ENCODE measurements around the gene MAFG. TPM values are rescaled to one million over a fixed set of nuclear protein-coding genes. Genes with fewer than 3 reads are reported as not detected.
A peak's percentile ranks its signal among the peaks of the same experiment; 100 is the strongest.

Gene MAFG
- total RNA-seq, 4 donors from 2014 or later = 17.1 to 21.1 (median 19.0) TPM

GRCh38 chr17:81924557-81925532 is 2.7 kb downstream of the MAFG start:
- Histone ChIP-seq H3K4me1 (peaks cover 74% of the 10 kb centered on the region), H3K27me3 (no peaks in the 10 kb centered on the region), H3K27ac (no peak overlapping the region), H3K4me3 (no peak overlapping the region), H3K36me3 (peaks cover 23% of the 10 kb centered on the region), H3K9me3 (no peaks in the 10 kb centered on the region)
- TF ChIP-seq POLR2AphosphoS5 (IDR thresholded peaks at IDR 0.05) (no peak), POLR2A (IDR thresholded peaks at IDR 0.05) (no peak), EP300 (IDR thresholded peaks at IDR 0.05) (no peak)
- TF ChIP-seq, protein P1, sequence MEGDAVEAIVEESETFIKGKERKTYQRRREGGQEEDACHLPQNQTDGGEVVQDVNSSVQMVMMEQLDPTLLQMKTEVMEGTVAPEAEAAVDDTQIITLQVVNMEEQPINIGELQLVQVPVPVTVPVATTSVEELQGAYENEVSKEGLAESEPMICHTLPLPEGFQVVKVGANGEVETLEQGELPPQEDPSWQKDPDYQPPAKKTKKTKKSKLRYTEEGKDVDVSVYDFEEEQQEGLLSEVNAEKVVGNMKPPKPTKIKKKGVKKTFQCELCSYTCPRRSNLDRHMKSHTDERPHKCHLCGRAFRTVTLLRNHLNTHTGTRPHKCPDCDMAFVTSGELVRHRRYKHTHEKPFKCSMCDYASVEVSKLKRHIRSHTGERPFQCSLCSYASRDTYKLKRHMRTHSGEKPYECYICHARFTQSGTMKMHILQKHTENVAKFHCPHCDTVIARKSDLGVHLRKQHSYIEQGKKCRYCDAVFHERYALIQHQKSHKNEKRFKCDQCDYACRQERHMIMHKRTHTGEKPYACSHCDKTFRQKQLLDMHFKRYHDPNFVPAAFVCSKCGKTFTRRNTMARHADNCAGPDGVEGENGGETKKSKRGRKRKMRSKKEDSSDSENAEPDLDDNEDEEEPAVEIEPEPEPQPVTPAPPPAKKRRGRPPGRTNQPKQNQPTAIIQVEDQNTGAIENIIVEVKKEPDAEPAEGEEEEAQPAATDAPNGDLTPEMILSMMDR (IDR thresholded peaks at IDR 0.05) = no peak
- 74% methylated on average over 12 of the region's 21 CpGs for WGBS
- DNase-seq (ENCODE audit: low spot score in 2 of 2) = no peak

GRCh38 chr17:81923302-81924260 is 4.0 kb downstream of the MAFG start:
- peak overlapping the region; percentile 33 for H3K4me3 ChIP-seq
- no peaks in the 10 kb centered on the region for H3K9me3 ChIP-seq
- no peaks in the 10 kb centered on the region for H3K27me3 ChIP-seq
- H3K27ac ChIP-seq = peak overlapping the region; percentile 27
- DNase-seq (ENCODE audit: low spot score in 2 of 2) = no peak
- H3K36me3 ChIP-seq = peaks cover 29% of the 10 kb centered on the region
- TF ChIP-seq, protein P1 (IDR thresholded peaks at IDR 0.05) = no peak
- no peak for TF ChIP-seq POLR2AphosphoS5 (IDR thresholded peaks at IDR 0.05)
- no peak for TF ChIP-seq EP300 (IDR thresholded peaks at IDR 0.05)
- no peak for TF ChIP-seq POLR2A (IDR thresholded peaks at IDR 0.05)
- peaks cover 77% of the 10 kb centered on the region for H3K4me1 ChIP-seq
- 26% methylated on average over 15 of the region's 32 CpGs for WGBS

DNA sequence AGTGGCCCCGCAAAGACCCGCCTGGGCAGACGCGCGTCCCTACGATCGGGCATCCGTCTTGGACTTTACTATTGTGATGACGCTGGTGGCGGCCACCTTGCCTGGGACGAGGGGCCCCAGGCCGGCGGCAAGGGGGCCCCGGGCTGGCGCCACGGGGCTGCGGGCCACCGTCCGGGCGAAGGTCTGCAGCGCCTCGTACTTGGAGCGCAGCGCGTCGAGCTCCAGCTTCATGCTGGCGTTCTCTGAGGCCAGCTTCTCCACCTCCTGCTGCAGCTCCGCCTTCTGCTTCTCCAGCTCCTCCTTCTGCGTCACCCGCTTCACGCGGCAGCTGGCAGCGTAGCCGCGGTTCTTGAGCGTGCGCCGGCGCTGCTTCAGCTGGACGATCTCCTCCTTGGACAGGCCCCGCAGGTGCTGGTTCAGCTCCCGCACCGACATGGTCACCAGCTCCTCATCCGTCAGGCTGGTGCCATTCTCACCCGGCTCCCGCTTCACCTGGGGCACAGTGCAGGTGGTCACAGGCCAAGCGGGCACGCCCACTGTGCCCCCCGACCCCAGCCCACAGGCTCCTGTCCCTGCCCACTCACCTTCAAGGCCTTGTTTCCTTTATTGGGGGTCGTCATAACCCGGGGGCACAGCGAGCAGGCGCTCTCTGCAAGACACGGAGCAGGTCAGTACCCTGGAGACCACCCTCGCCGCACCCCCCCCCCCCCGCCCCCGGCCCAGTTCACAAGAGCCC is 4.8 kb downstream of the MAFG start:
- peak overlapping the region; percentile 33 for H3K4me3 ChIP-seq

GRCh38 chr17:81921996-81922565 is 5.5 kb downstream of the MAFG start:
- peaks cover 79% of the 10 kb centered on the region for H3K4me1 ChIP-seq
- DNase-seq (ENCODE audit: low spot score in 2 of 2) = no peak
- no peak overlapping the region for H3K4me3 ChIP-seq
- no peaks in the 10 kb centered on the region for H3K27me3 ChIP-seq
- no peaks in the 10 kb centered on the region for H3K9me3 ChIP-seq
- H3K36me3 ChIP-seq = peaks cover 29% of the 10 kb centered on the region
- TF ChIP-seq POLR2A (IDR thresholded peaks at IDR 0.05) = no peak
- H3K27ac ChIP-seq = no peak overlapping the region
- 89% methylated on average over 23 of the region's 23 CpGs for WGBS

More for the DNA sequence above, 4.8 kb downstream of the MAFG start:
- TF ChIP-seq EP300 (IDR thresholded peaks at IDR 0.05) = no peak
- TF ChIP-seq, protein P1 (IDR thresholded peaks at IDR 0.05) = no peak
- DNase-seq (ENCODE audit: low spot score in 2 of 2) = no peak
- Histone ChIP-seq H3K4me1 (peaks cover 74% of the 10 kb centered on the region), H3K27me3 (no peaks in the 10 kb centered on the region), H3K27ac (no peak overlapping the region), H3K36me3 (peaks cover 29% of the 10 kb centered on the region), H3K9me3 (no peaks in the 10 kb centered on the region)
- WGBS = 94% methylated on average over 47 of the region's 58 CpGs

DNA sequence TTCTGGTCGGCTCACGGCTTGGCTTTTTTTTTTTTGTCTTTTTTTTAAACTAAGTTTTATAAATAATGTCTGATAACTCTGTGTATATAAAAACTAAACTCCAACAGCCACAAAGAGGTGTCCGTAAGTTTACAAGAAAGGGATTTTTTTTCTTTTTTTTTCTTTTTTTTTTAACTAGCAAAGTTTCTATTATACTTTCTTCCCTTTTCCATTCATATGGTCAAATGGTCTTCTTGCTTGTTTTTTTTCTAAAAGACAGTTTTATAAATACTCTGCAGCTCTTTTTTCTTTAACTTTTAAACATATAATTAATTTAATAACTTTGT is 6.0 kb downstream of the MAFG start:
- no peak for DNase-seq (ENCODE audit: low spot score in 2 of 2)

More for the DNA sequence above, 6.0 kb downstream of the MAFG start:
- H3K36me3 ChIP-seq = peaks cover 29% of the 10 kb centered on the region
- TF ChIP-seq EP300 (IDR thresholded peaks at IDR 0.05) = no peak
- TF ChIP-seq POLR2AphosphoS5 (IDR thresholded peaks at IDR 0.05) = no peak
- TF ChIP-seq, protein P1 (IDR thresholded peaks at IDR 0.05) = no peak
- no peak for TF ChIP-seq POLR2A (IDR thresholded peaks at IDR 0.05)
- H3K4me1 ChIP-seq = peaks cover 81% of the 10 kb centered on the region
- H3K4me3 ChIP-seq = no peak overlapping the region
- 85% methylated on average over 3 of the region's 3 CpGs for WGBS
- H3K27me3 ChIP-seq = no peaks in the 10 kb centered on the region
- no peaks in the 10 kb centered on the region for H3K9me3 ChIP-seq
- no peak overlapping the region for H3K27ac ChIP-seq

Data from suprapubic skin (tissue), 4 donors.